ENCODE data around the gene VPS16.

DNA sequence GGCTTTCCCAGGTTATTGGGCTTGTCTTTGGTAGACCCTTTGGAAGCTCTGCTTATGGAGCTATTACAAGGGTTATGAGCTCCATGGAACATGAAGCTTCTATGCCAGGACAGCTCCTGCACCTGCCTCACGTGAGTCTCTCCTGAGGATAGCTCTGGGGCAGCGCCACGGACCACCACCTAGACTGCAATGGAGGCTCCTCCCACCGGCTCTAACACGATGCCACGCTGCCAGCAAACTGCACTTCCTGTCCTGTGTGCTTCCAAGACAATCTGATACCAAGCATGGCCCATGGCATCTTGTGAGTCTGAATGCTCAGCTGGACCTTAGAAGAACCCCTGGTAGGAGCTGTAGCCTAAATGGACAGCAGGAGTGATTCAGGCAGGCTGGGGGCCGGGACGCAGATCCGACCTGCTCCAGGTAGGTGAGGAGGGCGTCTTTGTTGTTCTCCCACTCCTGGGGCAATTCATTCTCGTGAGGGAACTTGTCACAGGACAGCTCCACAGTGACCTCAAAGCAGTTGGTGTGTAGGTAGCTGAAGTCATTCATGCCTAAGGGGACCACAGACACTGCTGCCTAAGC, 45.6 kb upstream of the VPS16 start:
- TF ChIP-seq, protein P1, sequence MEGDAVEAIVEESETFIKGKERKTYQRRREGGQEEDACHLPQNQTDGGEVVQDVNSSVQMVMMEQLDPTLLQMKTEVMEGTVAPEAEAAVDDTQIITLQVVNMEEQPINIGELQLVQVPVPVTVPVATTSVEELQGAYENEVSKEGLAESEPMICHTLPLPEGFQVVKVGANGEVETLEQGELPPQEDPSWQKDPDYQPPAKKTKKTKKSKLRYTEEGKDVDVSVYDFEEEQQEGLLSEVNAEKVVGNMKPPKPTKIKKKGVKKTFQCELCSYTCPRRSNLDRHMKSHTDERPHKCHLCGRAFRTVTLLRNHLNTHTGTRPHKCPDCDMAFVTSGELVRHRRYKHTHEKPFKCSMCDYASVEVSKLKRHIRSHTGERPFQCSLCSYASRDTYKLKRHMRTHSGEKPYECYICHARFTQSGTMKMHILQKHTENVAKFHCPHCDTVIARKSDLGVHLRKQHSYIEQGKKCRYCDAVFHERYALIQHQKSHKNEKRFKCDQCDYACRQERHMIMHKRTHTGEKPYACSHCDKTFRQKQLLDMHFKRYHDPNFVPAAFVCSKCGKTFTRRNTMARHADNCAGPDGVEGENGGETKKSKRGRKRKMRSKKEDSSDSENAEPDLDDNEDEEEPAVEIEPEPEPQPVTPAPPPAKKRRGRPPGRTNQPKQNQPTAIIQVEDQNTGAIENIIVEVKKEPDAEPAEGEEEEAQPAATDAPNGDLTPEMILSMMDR (IDR thresholded peaks at IDR 0.05): no peak
- TF ChIP-seq POLR2A (IDR thresholded peaks at IDR 0.05): no peak

Data from transverse colon (tissue), 3 donors.